GM23248 (cell line): ENCODE data around the gene RPL7A. TPM values are rescaled to one million over a fixed set of nuclear protein-coding genes. Genes with fewer than 3 reads are reported as not detected.
"Not testable (repeated sequence)": the region's sequence is repeated elsewhere in the genome, so short reads cannot be mapped to it uniquely, and the experiment has no call there.

Source experiments
- DNase-seq: peaks from one replicate; pipeline ENCODE4 v3.0.0-alpha.2; 2015
- H2AFZ ChIP-seq: fragments of 200-600 bp; sonication (generic); 2 replicates; pipeline ENCODE4 v1.6.1; 2016; ENCODE audit warnings: antibody characterized with exemption
- H3F3A ChIP-seq: fragments of 200-600 bp; sonication (generic); 2 replicates; pipeline ENCODE4 v1.6.1; 2016; ENCODE audit warnings: mild to moderate bottlenecking, antibody characterized with exemption, mixed run types; ENCODE audit not compliant: insufficient read depth
- H3K27ac ChIP-seq: fragments of 200-600 bp; sonication (generic); 2 replicates; pipeline ENCODE4 v1.5.1; 2016; ENCODE audit warnings: mild to moderate bottlenecking
- H3K27me3 ChIP-seq: fragments of 200-600 bp; sonication (generic); replicated peaks from 2 replicates; pipeline ENCODE4 v1.6.1; 2016; ENCODE audit warnings: mild to moderate bottlenecking; ENCODE audit not compliant: insufficient read depth
- H3K36me3 ChIP-seq: fragments of 200-600 bp; sonication (generic); 2 replicates; pipeline ENCODE4 v1.6.1; 2016; ENCODE audit warnings: low read depth, mild to moderate bottlenecking
- H3K4me1 ChIP-seq: fragments of 200-600 bp; sonication (generic); 2 replicates; pipeline ENCODE4 v1.6.1; 2016; ENCODE audit warnings: mild to moderate bottlenecking; ENCODE audit not compliant: insufficient read depth
- H3K4me2 ChIP-seq: fragments of 200-600 bp; sonication (generic); one replicate; pipeline ENCODE4 v1.6.1; 2016; ENCODE audit warnings: mild to moderate bottlenecking; ENCODE audit not compliant: unreplicated experiment
- H3K4me3 ChIP-seq: fragments of 200-600 bp; sonication (generic); 2 replicates; pipeline ENCODE4 v1.5.1; 2016; ENCODE audit warnings: mild to moderate bottlenecking
- H3K79me2 ChIP-seq: fragments of 200-600 bp; sonication (generic); 2 replicates; pipeline ENCODE4 v1.6.1; 2016; ENCODE audit warnings: mild to moderate bottlenecking; ENCODE audit not compliant: insufficient read depth
- H3K9ac ChIP-seq: fragments of 200-600 bp; sonication (generic); 2 replicates; pipeline ENCODE4 v1.6.1; 2016; ENCODE audit warnings: mild to moderate bottlenecking
- H3K9me2 ChIP-seq: fragments of 200-600 bp; sonication (generic); 2 replicates; pipeline ENCODE4 v1.6.1; 2016; ENCODE audit warnings: mixed run types, mild to moderate bottlenecking, moderate library complexity; ENCODE audit not compliant: insufficient read depth
- H3K9me3 ChIP-seq: fragments of 200-600 bp; sonication (generic); one replicate; pipeline ENCODE4 v1.6.1; 2017; ENCODE audit warnings: low read depth
- H4K20me1 ChIP-seq: fragments of 200-600 bp; sonication (generic); 2 replicates; pipeline ENCODE4 v1.6.0; 2016; ENCODE audit not compliant: insufficient read depth
- EZH2 ChIP-seq: fragments of 200-600 bp; sonication (generic); IDR thresholded peaks from 2 replicates; pipeline ENCODE4 v1.6.1; 2018; ENCODE audit warnings: antibody characterized with exemption, mild to moderate bottlenecking; ENCODE audit not compliant: insufficient read depth, poor library complexity, severe bottlenecking
- EZH2phosphoT487 ChIP-seq: fragments of 200-600 bp; sonication (generic); IDR thresholded peaks from 2 replicates; pipeline ENCODE4 v1.6.1; 2018; ENCODE audit warnings: antibody characterized with exemption, moderate library complexity, mild to moderate bottlenecking, low read depth; ENCODE audit not compliant: insufficient read depth
- WGBS, 2 experiments: methylation state at CpG; one replicate each; pipeline ENCODE4 v1.1.6; 2015 to 2017; ENCODE audit warnings: low lambda C conversion rate in 2 of 2, low coverage in 1 of 2; ENCODE audit errors: missing lambda C conversion rate in 2 of 2; 5-methylcytosine and 5-hydroxymethylcytosine counted together
- in situ Hi-C: fragments of 300-500 bp; cut with MboI; formaldehyde crosslinking; loops from 2 replicates; pipeline ENCODE4 v1.15.0; 2020
- polyA plus RNA-seq: library from polyadenylated mRNA; unstranded; fragments of >200 nt; fragmentation: Nextera tagmentation; extraction: Ambion mirVana; gene quantifications from 2 replicates; pipeline ENCODE4 v1.2.1, GENCODE V29; 2016
- total RNA-seq: library from RNA; depleted of rRNA; stranded (reverse); fragments of >200 nt; shearing (Covaris generic); gene quantifications from 2 replicates; pipeline ENCODE4 v1.2.3, GENCODE V29; 2014

RPL7A gene
- total and polyA plus RNA-seq, 2 experiments from 2014 or later: 458 to 1,382 TPM

DNA sequence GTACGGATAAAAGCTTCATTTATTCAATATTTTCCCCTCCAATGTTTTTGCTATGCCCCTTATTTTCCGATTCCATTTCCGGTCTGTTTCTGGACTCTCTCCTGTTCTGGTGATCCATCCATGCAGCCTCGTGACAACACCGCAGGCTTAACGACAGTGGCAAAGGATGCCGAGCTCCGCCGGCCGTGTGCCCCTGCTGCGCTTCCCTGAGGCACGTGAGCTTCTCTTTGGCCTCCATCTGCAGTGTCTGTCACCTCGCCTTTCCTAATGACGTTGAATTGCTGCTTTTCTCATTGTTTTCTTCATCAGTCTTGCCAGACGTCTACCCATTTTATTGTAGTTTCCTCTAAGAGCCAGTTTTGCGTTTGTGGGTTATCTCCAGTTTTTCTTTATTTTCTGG lies 40.7 kb upstream of the RPL7A start:
- H3K4me2 ChIP-seq: no peak overlapping the region
- 52 to 54% methylated on average over 16 of the region's 16 CpGs for WGBS, 2 experiments
- no peaks in the 10 kb centered on the region for H3K79me2 ChIP-seq

GRCh38 chr9:133309608-133310007 lies 38.4 kb upstream of the RPL7A start:
- TF ChIP-seq EZH2phosphoT487 (no peak), EZH2 (no peak)
- no peaks in the 10 kb centered on the region for H4K20me1 ChIP-seq
- no peak overlapping the region for H3K4me2 ChIP-seq
- no peaks in the 10 kb centered on the region for H3K9me2 ChIP-seq
- no peak for DNase-seq
- peaks cover 17% of the 10 kb centered on the region for H3K27me3 ChIP-seq
- no peaks in the 10 kb centered on the region for H3K4me1 ChIP-seq
- no peaks in the 10 kb centered on the region for H3F3A ChIP-seq
- H3K9ac ChIP-seq: no peak overlapping the region
- 37 to 40% methylated on average over 6 of the region's 6 CpGs for WGBS, 2 experiments
- H3K9me3 ChIP-seq: no peaks in the 10 kb centered on the region
- no peak overlapping the region for H2AFZ ChIP-seq
- H3K79me2 ChIP-seq: no peaks in the 10 kb centered on the region
- no peak overlapping the region for H3K4me3 ChIP-seq
- no peak overlapping the region for H3K27ac ChIP-seq
- no peaks in the 10 kb centered on the region for H3K36me3 ChIP-seq
- in situ Hi-C loops: no loop called here

More for the DNA sequence above, 40.7 kb upstream of the RPL7A start:
- H3K9me3 ChIP-seq: no peaks in the 10 kb centered on the region
- H3K4me3 ChIP-seq: no peak overlapping the region
- H4K20me1 ChIP-seq: no peaks in the 10 kb centered on the region
- no peak for DNase-seq
- no peaks in the 10 kb centered on the region for H3K9me2 ChIP-seq
- H3K36me3 ChIP-seq: no peaks in the 10 kb centered on the region
- no peak overlapping the region for H3K27ac ChIP-seq
- H3F3A ChIP-seq: no peaks in the 10 kb centered on the region
- H3K27me3 ChIP-seq: peaks cover 17% of the 10 kb centered on the region
- in situ Hi-C loops: no loop called here
- no peak overlapping the region for H3K9ac ChIP-seq
- H3K4me1 ChIP-seq: no peaks in the 10 kb centered on the region
- no peak for TF ChIP-seq EZH2phosphoT487
- TF ChIP-seq EZH2: no peak
- no peak overlapping the region; the same call in 1 of the 2 replicates for H2AFZ ChIP-seq

GRCh38 chr9:133315997-133316396 lies 32.0 kb upstream of the RPL7A start:
- no peak for TF ChIP-seq EZH2
- no peak for TF ChIP-seq EZH2phosphoT487
- Histone ChIP-seq H3K9me3 (no peaks in the 10 kb centered on the region), H3K27ac (no peak overlapping the region), H3K4me1 (no peaks in the 10 kb centered on the region), H3K27me3 (no peaks in the 10 kb centered on the region; the same call in 1 of the 2 replicates), H3F3A (no peaks in the 10 kb centered on the region), H4K20me1 (no peaks in the 10 kb centered on the region), H3K36me3 (no peaks in the 10 kb centered on the region), H2AFZ (no peak overlapping the region), H3K9ac (no peak overlapping the region), H3K79me2 (no peaks in the 10 kb centered on the region), H3K4me2 (no peak overlapping the region), H3K9me2 (no peaks in the 10 kb centered on the region), H3K4me3 (no peak overlapping the region)
- no peak for DNase-seq
- 27 to 44% methylated on average over 2 of the region's 2 CpGs for WGBS, 2 experiments
- in situ Hi-C loops: no loop called here

GRCh38 chr9:133317551-133317950 lies 30.5 kb upstream of the RPL7A start:
- H2AFZ ChIP-seq, H3K9me3 ChIP-seq, H3K9ac ChIP-seq, H3K4me1 ChIP-seq, H3K4me2 ChIP-seq, H3K27ac ChIP-seq, H3K4me3 ChIP-seq, in situ Hi-C loops, H3F3A ChIP-seq, H3K79me2 ChIP-seq, H3K27me3 ChIP-seq, H3K36me3 ChIP-seq, H3K9me2 ChIP-seq, H4K20me1 ChIP-seq, DNase-seq: not testable (repeated sequence)
- WGBS, 2 experiments: 56 to 58% methylated on average over 10 to 13 of the region's 13 CpGs

DNA sequence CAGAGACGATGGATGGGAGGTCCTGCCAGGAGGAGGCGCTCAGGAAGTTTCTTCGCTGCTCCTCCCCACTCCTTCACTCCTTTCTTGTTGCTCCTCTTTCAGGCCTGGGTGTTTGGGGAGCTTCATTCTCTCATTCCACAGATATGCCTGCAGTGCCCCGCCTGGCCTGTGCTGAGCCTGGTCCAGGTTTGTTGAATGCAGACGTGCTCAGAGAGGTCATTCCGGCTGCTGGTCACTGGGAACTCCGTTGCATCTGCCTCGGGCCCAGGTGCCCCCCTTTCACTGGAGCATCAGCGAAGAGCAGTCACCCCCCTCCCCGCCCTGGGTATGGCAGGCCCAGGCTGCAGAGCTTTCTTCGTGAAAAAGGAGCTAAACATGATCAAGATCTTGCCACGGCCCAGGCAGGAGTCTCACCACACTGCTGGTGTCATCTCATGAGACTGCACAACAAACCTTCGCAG lies 27.6 kb upstream of the RPL7A start:
- in situ Hi-C loops: no loop called here
- Histone ChIP-seq H3K4me1 (no peaks in the 10 kb centered on the region), H3K36me3 (no peaks in the 10 kb centered on the region), H3K4me3 (no peak overlapping the region), H3K9me2 (no peaks in the 10 kb centered on the region), H3K9me3 (no peaks in the 10 kb centered on the region), H3F3A (no peaks in the 10 kb centered on the region), H3K4me2 (no peak overlapping the region), H4K20me1 (no peaks in the 10 kb centered on the region), H2AFZ (no peak overlapping the region), H3K27me3 (no peaks in the 10 kb centered on the region; the same call in 1 of the 2 replicates), H3K27ac (no peak overlapping the region), H3K9ac (no peak overlapping the region), H3K79me2 (no peaks in the 10 kb centered on the region)
- no peak for DNase-seq
- TF ChIP-seq EZH2phosphoT487: no peak
- TF ChIP-seq EZH2: no peak
- 51 to 61% methylated on average over 12 of the region's 13 CpGs for WGBS, 2 experiments
